ENCODE results near the gene UGT1A7.

UGT1A7 gene

GRCh38 chr2:233817361-233817911 is 135.7 kb downstream of the UGT1A7 start:
- DNase-seq (ENCODE audit: low spot score): no peak

- DNase-seq (ENCODE audit: low spot score): no peak
Observed at GRCh38 chr2:233817995-233818638, 136.4 kb downstream of the UGT1A7 start.

GRCh38 chr2:233818639-233819621 is 137.2 kb downstream of the UGT1A7 start:
- no peak for DNase-seq (ENCODE audit: low spot score)

GRCh38 chr2:233819884-233820773 is 138.4 kb downstream of the UGT1A7 start:
- no peak for DNase-seq (ENCODE audit: low spot score)

- no peak for DNase-seq (ENCODE audit: low spot score)
Observed at GRCh38 chr2:233820774-233821105, 139.0 kb downstream of the UGT1A7 start.

GRCh38 chr2:233821196-233821595 is 139.5 kb downstream of the UGT1A7 start:
- no peak for DNase-seq (ENCODE audit: low spot score)

- no peak for DNase-seq (ENCODE audit: low spot score)
Observed at GRCh38 chr2:233821709-233822100, 140.0 kb downstream of the UGT1A7 start.

GRCh38 chr2:233822101-233822771 is 140.5 kb downstream of the UGT1A7 start:
- no peak for DNase-seq (ENCODE audit: low spot score)
